Activated T-cell treated with anti-CD3 and anti-CD28 coated beads for 48 hours (primary cell): Measurements from ENCODE around the gene CAPZA2.
"Not testable (repeated sequence)": the region's sequence is repeated elsewhere in the genome, so short reads cannot be mapped to it uniquely, and the experiment has no call there.

ENCODE experiments used
- DNase-seq: peaks from one replicate; pipeline ENCODE4 v3.0.0-alpha.2; 2020; ENCODE audit warnings: low read depth

Gene CAPZA2

GRCh38 chr7:116862234-116862950 is at the start of gene CAPZA2:
Gene CAPZA2 (plus strand): TSS chr7:116862587. CDS start chr7:116862612, 25 bp downstream.
- DNase-seq = peak; percentile 96

- no peak for DNase-seq
These were observed 49.5 kb upstream of the CAPZA2 start for GRCh38 chr7:116812860-116813259.

DNA sequence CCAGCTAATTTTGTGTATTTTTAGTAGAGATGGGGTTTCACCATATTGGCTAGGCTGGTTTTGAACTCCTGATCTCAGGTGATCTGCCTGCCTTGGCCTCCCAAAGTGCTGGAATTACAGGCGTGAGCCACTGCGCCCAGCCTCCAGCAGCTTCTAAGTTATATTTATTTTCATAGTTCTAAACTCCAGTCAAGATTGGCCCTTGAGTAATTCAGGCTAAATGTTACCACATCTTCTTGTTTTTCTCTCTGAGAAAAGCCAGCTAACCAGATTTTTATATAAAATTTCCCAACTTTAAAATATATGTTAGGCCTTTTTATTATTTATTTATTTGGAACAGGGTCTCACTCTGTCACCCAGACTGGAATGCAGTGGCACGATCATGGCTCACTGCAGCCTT is 49.0 kb upstream of the CAPZA2 start:
- DNase-seq = not testable (repeated sequence)

DNA sequence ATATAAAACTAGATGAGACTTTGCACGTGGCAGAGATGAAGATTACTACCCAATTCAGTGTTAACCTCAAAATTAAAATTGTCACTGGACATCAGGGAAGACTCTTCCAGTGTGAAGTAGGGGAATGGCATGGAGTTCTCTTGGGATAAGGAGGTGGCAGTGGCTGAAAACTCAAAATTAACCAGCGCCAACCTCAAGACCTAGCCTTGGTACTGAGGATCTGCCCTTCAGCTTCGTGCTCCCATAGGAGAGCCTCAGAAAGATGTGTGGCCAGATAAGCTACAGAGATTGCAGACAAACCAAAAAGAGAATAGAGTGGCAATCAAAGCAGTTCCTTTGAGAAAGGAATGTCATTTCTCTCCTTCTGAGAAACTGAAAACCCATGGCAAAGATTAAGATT is 47.3 kb upstream of the CAPZA2 start:
- DNase-seq = no peak

GRCh38 chr7:116820149-116820548 is 42.2 kb upstream of the CAPZA2 start:
- DNase-seq = no peak

GRCh38 chr7:116821647-116822046 is 40.7 kb upstream of the CAPZA2 start:
- not testable (repeated sequence) for DNase-seq

- no peak for DNase-seq
These were observed 37.9 kb upstream of the CAPZA2 start for GRCh38 chr7:116824449-116824848.

GRCh38 chr7:116828281-116828680 is 34.1 kb upstream of the CAPZA2 start:
- DNase-seq = no peak

- DNase-seq = no peak
These were observed 33.3 kb upstream of the CAPZA2 start for GRCh38 chr7:116829041-116829440.

GRCh38 chr7:116829493-116829892 is 32.9 kb upstream of the CAPZA2 start:
- no peak for DNase-seq

DNA sequence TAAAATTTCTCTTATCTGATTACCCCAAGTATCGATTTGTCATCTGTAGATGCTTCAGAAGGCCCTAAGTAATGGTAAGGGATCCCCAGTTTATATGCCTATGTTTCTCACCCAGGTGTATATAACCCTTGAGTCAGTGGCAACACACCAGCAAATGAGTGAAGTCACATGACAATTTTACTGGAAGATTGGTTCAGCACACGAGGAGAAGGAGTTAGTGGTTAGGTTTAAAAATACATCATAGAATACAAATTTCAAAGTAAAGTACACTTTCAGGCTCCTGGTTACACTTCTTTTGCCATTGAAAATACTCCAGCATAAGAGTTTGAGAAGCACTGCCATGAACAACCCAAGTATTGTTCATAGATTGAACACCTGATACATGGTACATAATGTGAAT is 29.7 kb upstream of the CAPZA2 start:
- DNase-seq = no peak

DNA sequence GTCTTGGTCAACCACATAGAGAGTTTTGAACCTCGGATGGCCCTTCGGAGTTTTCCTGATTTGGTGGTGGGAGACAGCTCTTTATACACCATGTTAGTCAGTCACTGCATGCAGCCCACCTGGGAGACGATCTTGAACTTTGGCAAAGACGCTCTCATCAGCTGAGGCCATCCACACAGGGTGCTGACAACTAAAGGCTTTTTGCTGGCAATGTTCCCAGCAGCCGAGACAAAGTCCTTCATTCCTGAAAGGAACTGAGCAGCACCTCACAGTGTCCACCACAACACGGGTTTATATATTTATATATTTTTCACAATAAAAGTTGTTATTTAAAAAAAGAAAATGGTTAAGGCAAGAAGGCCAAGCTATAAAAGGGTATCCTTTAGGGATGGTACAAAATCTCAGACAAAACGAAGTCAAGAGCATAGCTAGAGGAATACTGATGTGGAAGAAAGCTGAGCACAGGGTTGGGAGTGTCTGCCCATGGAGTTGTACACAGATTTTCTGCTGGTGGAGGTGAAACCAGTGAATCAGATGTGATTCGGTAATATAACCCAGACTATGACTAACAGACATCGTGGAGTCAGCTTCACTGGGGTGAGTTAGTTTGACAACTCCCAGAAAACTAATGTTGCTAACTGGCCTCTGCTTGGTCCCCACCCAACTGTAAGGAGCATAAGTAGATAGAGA is 27.4 kb upstream of the CAPZA2 start:
- no peak for DNase-seq

- no peak for DNase-seq
These were observed 26.3 kb upstream of the CAPZA2 start for GRCh38 chr7:116836048-116836447.

- no peak for DNase-seq
These were observed 25.5 kb upstream of the CAPZA2 start for GRCh38 chr7:116836911-116837310.

DNA sequence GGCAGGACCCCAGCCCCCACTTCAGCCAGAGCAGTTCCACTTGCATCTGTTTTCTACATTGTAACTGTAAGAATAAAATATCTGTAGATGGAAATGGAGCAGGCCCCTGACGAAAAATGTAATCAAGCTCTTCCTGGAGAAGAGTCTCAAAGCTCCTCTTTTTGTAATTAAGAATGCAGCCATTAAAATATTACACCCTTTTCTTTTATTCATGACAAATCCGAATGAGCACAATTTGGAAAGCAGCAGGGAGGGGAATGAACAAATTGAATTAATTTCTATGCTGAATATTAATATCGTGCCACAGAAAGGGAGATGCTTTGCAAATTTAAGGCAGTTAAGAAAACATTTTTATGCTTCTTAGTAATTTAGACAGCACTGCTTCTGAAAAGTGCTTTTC is 24.8 kb upstream of the CAPZA2 start:
- no peak for DNase-seq

GRCh38 chr7:116840256-116840655 is 22.1 kb upstream of the CAPZA2 start:
- DNase-seq = no peak

GRCh38 chr7:116842371-116842770 is 20.0 kb upstream of the CAPZA2 start:
- no peak for DNase-seq

DNA sequence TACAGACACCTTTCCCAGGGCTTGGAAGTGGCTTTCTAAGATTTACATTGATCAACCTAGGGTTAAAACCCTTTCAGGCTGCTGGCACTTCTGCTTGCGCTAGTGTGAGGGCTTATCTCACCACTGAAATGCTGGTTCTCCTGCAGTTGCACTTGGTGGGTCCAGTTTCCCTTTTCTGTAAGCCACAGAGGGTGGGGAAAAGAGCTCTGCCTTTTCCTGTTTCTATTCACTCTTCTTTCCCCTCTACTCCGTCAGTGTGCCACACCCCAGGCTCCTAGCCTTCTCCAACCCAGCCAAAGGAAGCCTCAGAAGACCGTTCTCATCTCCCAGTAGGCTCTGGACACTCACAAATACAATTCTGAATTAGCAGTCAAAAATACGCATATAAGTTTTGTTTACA is 19.0 kb upstream of the CAPZA2 start:
- DNase-seq = no peak

DNA sequence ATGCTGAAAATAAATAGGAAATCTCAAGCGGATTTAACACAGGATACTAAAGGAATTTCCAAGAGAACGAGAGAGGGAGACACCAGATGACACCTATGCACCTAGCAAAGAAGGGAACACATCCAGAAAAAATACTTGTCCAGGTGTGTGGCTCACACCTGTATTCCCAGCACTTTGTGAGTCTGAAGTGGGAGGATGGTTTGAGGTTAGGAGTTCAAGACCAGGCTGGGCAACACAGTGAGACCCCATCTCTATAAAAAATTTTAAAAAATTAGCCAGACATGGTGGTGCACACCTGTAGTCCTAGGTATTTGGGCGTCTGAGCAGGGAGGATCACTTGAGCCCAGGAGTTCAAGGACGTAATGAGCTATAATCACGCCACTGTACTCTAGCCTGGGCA is 11.2 kb upstream of the CAPZA2 start:
- DNase-seq = no peak

DNA sequence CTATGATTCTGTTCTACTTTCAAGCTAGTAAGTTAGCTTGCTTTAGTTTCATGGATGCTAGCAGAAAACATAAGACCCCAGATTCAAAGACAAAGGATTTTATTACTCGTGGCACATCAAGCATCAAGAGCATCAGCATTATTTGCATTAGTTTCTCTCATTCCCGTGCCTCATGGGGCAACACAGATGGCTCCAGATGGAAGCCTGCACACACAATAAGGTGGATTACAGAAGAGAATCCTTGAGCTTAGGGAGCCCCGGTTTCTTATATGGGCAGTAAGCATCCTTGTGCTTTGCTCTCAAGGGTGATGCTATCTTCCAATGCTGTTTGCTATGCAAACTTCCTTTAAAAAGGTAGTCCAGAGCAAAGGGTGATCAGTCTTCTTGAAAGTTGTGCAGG is 10.7 kb upstream of the CAPZA2 start:
- DNase-seq = no peak

- no peak for DNase-seq
These were observed 8.3 kb upstream of the CAPZA2 start for GRCh38 chr7:116854132-116854531.

GRCh38 chr7:116857052-116857451 is 5.3 kb upstream of the CAPZA2 start:
- no peak for DNase-seq

DNA sequence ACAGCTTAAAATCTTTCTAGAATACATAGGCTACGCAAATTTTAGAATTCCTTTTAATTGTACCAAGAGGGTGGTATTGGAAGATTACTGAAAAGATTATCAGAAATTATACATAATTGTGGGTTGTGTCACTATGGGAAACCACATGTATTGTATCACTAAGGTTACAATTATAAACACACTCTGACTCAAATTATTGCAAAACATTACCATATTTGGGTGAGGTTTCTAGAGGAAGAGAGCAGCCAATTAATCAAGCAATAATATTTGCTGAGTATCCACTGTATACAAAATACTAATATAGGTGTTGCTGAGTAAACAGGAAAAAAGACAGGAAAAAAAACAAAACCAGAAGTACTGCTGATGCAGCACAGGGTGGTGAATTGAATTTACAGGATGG is 3.1 kb upstream of the CAPZA2 start:
- no peak for DNase-seq

GRCh38 chr7:116861717-116862116 is 670 bp upstream of the CAPZA2 start:
- no peak for DNase-seq
